IMR-90 (cell line): Measurements from ENCODE around the gene OR8B4. TPM values are rescaled to one million over a fixed set of nuclear protein-coding genes. Genes with fewer than 3 reads are reported as not detected.

Experiments used
- ATAC-seq: fragments of 200-7000 bp; cut with Tn5 transposase; 2 replicates; pipeline ENCODE4 v1.9.1; 2020; ENCODE audit warnings: low read depth, mild to moderate bottlenecking, moderate library complexity
- BruUV-seq: library from RNA; stranded (reverse); fragments of 400-500 nt; replicated peaks from 2 replicates; lab custom pipeline; 2021; lab: Mats Ljungman, UMichigan
- CTCF ChIA-PET: fragments of 300-600 bp; formaldehyde crosslinking; extraction: SDS; loops from one replicate; lab custom pipeline; 2021; ENCODE audit warnings: antibody characterized with exemption; lab: Yijun Ruan, JAX
- POLR2A ChIA-PET: fragments of 300-600 bp; sonication (Branson Sonifier 250); formaldehyde crosslinking; loops from one replicate; lab custom pipeline; 2022; ENCODE audit warnings: antibody characterized with exemption; ENCODE audit not compliant: unreplicated experiment; lab: Charles Lee
- DNase-seq: peaks from one replicate; pipeline ENCODE4 v3.0.0; 2013
- H2AFZ ChIP-seq: replicated peaks from 2 replicates; pipeline ENCODE3; 2013; ENCODE audit warnings: low read length, mild to moderate bottlenecking; ENCODE audit not compliant: poor library complexity
- H2AK5ac ChIP-seq: 2 replicates; pipeline ENCODE4 v1.6.1; 2013; ENCODE audit warnings: low read depth, low read length, inconsistent platforms
- H2AK9ac ChIP-seq: replicated peaks from 2 replicates; pipeline ENCODE3; 2013; ENCODE audit warnings: mild to moderate bottlenecking, low read depth, low read length, moderate library complexity; ENCODE audit not compliant: poor library complexity
- H2BK120ac ChIP-seq: 2 replicates; pipeline ENCODE4 v1.6.1; 2013; ENCODE audit warnings: low read depth, low read length, inconsistent platforms
- H2BK15ac ChIP-seq: 3 replicates; pipeline ENCODE4 v1.6.1; 2013; ENCODE audit warnings: low read depth, low read length, inconsistent platforms
- H2BK20ac ChIP-seq: 2 replicates; pipeline ENCODE4 v1.6.1; 2013; ENCODE audit warnings: low read depth, mild to moderate bottlenecking, inconsistent platforms, low read length, moderate library complexity
- H2BK5ac ChIP-seq: 2 replicates; pipeline ENCODE4 v1.6.1; 2013; ENCODE audit warnings: mild to moderate bottlenecking, low read depth, low read length, inconsistent platforms; ENCODE audit not compliant: poor library complexity, severe bottlenecking
- H3K14ac ChIP-seq: replicated peaks from 2 replicates; pipeline ENCODE4 v1.6.1; 2013; ENCODE audit warnings: low read depth, low read length, inconsistent platforms
- H3K18ac ChIP-seq: 2 replicates; pipeline ENCODE4 v1.6.1; 2013; ENCODE audit warnings: low read depth, low read length, control low read depth
- H3K23ac ChIP-seq: 2 replicates; pipeline ENCODE4 v1.6.1; 2013; ENCODE audit warnings: low read depth, low read length, inconsistent platforms
- H3K27ac ChIP-seq: 2 replicates; pipeline ENCODE4 v1.5.1; 2013; ENCODE audit warnings: mild to moderate bottlenecking, control low read depth, low read length; ENCODE audit not compliant: insufficient read depth
- H3K27me3 ChIP-seq: 2 replicates; pipeline ENCODE4 v1.6.1; 2013; ENCODE audit warnings: low read length; ENCODE audit not compliant: control insufficient read depth, insufficient read depth
- H3K36me3 ChIP-seq: 2 replicates; pipeline ENCODE4 v1.6.1; 2013; ENCODE audit warnings: low read length, mixed read lengths; ENCODE audit not compliant: control insufficient read depth, insufficient read depth
- H3K4ac ChIP-seq: 2 replicates; pipeline ENCODE4 v1.6.1; 2013; ENCODE audit warnings: low read depth, low read length, inconsistent platforms
- H3K4me1 ChIP-seq: 2 replicates; pipeline ENCODE4 v1.6.1; 2013; ENCODE audit warnings: low read length, mixed read lengths; ENCODE audit not compliant: control insufficient read depth, insufficient read depth
- H3K4me2 ChIP-seq: 2 replicates; pipeline ENCODE4 v1.6.1; 2013; ENCODE audit warnings: low read depth, mild to moderate bottlenecking, control low read depth, low read length, moderate library complexity
- H3K4me3 ChIP-seq: 2 replicates; pipeline ENCODE4 v1.5.1; 2013; ENCODE audit warnings: low read depth, mild to moderate bottlenecking, control low read depth, low read length, moderate library complexity; ENCODE audit not compliant: insufficient read depth
- H3K56ac ChIP-seq: 2 replicates; pipeline ENCODE4 v1.6.1; 2013; ENCODE audit warnings: low read length, inconsistent platforms; ENCODE audit not compliant: insufficient read depth; ENCODE audit errors: extremely low read depth
- H3K79me1 ChIP-seq, 2 experiments: 2 replicates each; pipeline ENCODE4 v1.6.1; 2013; ENCODE audit warnings: low read length in 2 of 2, inconsistent platforms in 1 of 2, low read depth in 1 of 2
- H3K9ac ChIP-seq: 2 replicates; pipeline ENCODE4 v1.6.1; 2013; ENCODE audit warnings: low read depth, low read length, control low read depth
- H3K9me1 ChIP-seq: 2 replicates; pipeline ENCODE4 v1.6.1; 2013; ENCODE audit warnings: low read length, inconsistent platforms; ENCODE audit not compliant: insufficient read depth
- H3K9me3 ChIP-seq: 2 replicates; pipeline ENCODE4 v1.6.1; 2013; ENCODE audit warnings: low read length; ENCODE audit not compliant: control insufficient read depth, insufficient read depth
- H4K20me1 ChIP-seq: 2 replicates; pipeline ENCODE4 v1.6.1; 2013; ENCODE audit warnings: low read length, inconsistent platforms; ENCODE audit not compliant: insufficient read depth
- H4K5ac ChIP-seq: 2 replicates; pipeline ENCODE4 v1.6.1; 2013; ENCODE audit warnings: mild to moderate bottlenecking, low read depth, low read length, control low read depth
- H4K8ac ChIP-seq, 2 experiments: 2 replicates each; pipeline ENCODE4 v1.6.1; 2013; ENCODE audit warnings: low read depth in 2 of 2, low read length in 2 of 2, control low read depth in 1 of 2, inconsistent platforms in 1 of 2
- H4K91ac ChIP-seq: 2 replicates; pipeline ENCODE4 v1.6.1; 2013; ENCODE audit warnings: low read depth, low read length, inconsistent platforms; ENCODE audit not compliant: insufficient read depth
- ELK1 ChIP-seq: fragments of 150-350 bp; IDR thresholded peaks from 2 replicates; pipeline ENCODE4 v1.6.1; 2016; ENCODE audit warnings: low read depth, mild to moderate bottlenecking, low read length, moderate library complexity, borderline replicate concordance
- MAFK ChIP-seq: IDR thresholded peaks from 2 replicates; pipeline ENCODE4 v1.6.1; 2012; ENCODE audit warnings: low read depth, low read length, improper control_type of control experiment
- MAZ ChIP-seq: IDR thresholded peaks from 2 replicates; pipeline ENCODE4 v1.6.1; 2012; ENCODE audit warnings: low read depth, mild to moderate bottlenecking, low read length, improper control_type of control experiment, moderate library complexity, borderline replicate concordance
- NFE2L2 ChIP-seq: fragments of 150-350 bp; IDR thresholded peaks from 2 replicates; pipeline ENCODE4 v1.6.1; 2016; ENCODE audit warnings: low read depth, mild to moderate bottlenecking, low read length
- WGBS, 2 experiments: methylation state at CpG; one replicate each; pipeline versions ENCODE4 v1.1.5 to v1.1.7; 2013; ENCODE audit warnings: missing lambda C conversion rate in 2 of 2; ENCODE audit not compliant: insufficient read length in 1 of 2; ENCODE audit errors: extremely low coverage in 2 of 2; 5-methylcytosine and 5-hydroxymethylcytosine counted together
- dilution Hi-C: fragments of 300-500 bp; cut with HindIII; formaldehyde crosslinking; loops from one replicate; pipeline ENCODE4 v1.14.3; 2018; ENCODE audit warnings: low sequenced_read_pairs; ENCODE audit not compliant: unreplicated experiment
- in situ Hi-C: fragments of 300-500 bp; cut with MboI; formaldehyde crosslinking; loops from 3 replicates; pipeline ENCODE4 v1.14.3; 2019; ENCODE audit warnings: low sequenced_read_pairs, inconsistent platforms, mixed read lengths
- intact Hi-C: fragments of 100-400 bp; cut with micrococcal nuclease; formaldehyde crosslinking; loops from 2 replicates; pipeline ENCODE4 v1.10.0; 2022
- polyA plus RNA-seq, 3 experiments: library from polyadenylated mRNA; depleted of rRNA; stranded (reverse); fragments of >200 nt; gene quantifications; 2 replicates each; pipeline ENCODE4 v1.2.3, GENCODE V29; 2012; ENCODE audit warnings: low replicate concordance in 1 of 3
- total RNA-seq: library from RNA; depleted of rRNA; stranded (reverse); fragments of >200 nt; gene quantifications from 2 replicates; pipeline ENCODE4 v1.2.3, GENCODE V29; 2012

The OR8B4 gene
- total and polyA plus RNA-seq, 2 of the 4 experiments (the other 2 are of a cell fraction), result not detected

- WGBS, 2 experiments, result 40% methylated on average over 1 of the region's 3 CpGs; no CpG with 5 or more reads in 1 of the 2 experiments
- H3K9me3 ChIP-seq, result no peaks in the 10 kb centered on the region
- H3K4me2 ChIP-seq, result no peak overlapping the region
- no peak overlapping the region for H2AFZ ChIP-seq
- H2BK20ac ChIP-seq, result no peak overlapping the region
- no peaks in the 10 kb centered on the region for H3K9me1 ChIP-seq
- H3K14ac ChIP-seq, result no peak overlapping the region
- no peak overlapping the region for H2AK5ac ChIP-seq
- ATAC-seq, result no peak
- no peak overlapping the region for H3K56ac ChIP-seq
- no peak overlapping the region for H4K5ac ChIP-seq
- no peak overlapping the region for H3K27ac ChIP-seq
- H3K23ac ChIP-seq, result no peak overlapping the region
- H3K36me3 ChIP-seq, result no peaks in the 10 kb centered on the region
- H3K4ac ChIP-seq, result no peak overlapping the region
- 0 out of 2 replicates have a peak, but pooled peaks cover 1% of the 10 kb centered on the region for H3K27me3 ChIP-seq
- no peak overlapping the region for H2AK9ac ChIP-seq
- no peak for DNase-seq
- H4K20me1 ChIP-seq, result no peaks in the 10 kb centered on the region
- H2BK15ac ChIP-seq, result no peak overlapping the region
- no peaks in the 10 kb centered on the region for H3K4me1 ChIP-seq
- TF ChIP-seq MAZ (no peak), ELK1 (no peak), MAFK (no peak), NFE2L2 (no peak)
- dilution Hi-C loops, result no loop called here
- intact Hi-C loops, result no loop called here
- CTCF ChIA-PET, result no interaction called here
- H3K18ac ChIP-seq, result no peak overlapping the region
- H3K79me1 ChIP-seq, result no peaks in the 10 kb centered on the region
- BruUV-seq, result no TSS peak
- no peak overlapping the region for H4K91ac ChIP-seq
- H2BK120ac ChIP-seq, result no peak overlapping the region
- POLR2A ChIA-PET, result no interaction called here
- H3K4me3 ChIP-seq, result no peak overlapping the region
- no peak overlapping the region for H2BK5ac ChIP-seq
- in situ Hi-C loops, result no loop called here
- H4K8ac ChIP-seq, result no peak overlapping the region
- H3K9ac ChIP-seq, result no peak overlapping the region
Measured at GRCh38 chr11:124463324-124463723, 38.7 kb upstream of the OR8B4 start.
